Superior temporal gyrus (tissue), 1 donor: ENCODE results near the gene RTP4.
A peak's percentile ranks its signal among the peaks of the same experiment; 100 is the strongest.

Experiments used
- DNase-seq: peaks from one replicate; pipeline ENCODE4 v3.0.0-alpha.2; 2016; ENCODE audit errors: extremely low spot score

RTP4 gene

GRCh38 chr3:187368251-187369088 is at the start of gene RTP4:
Gene RTP4 (plus strand): TSS chr3:187368385. CDS start chr3:187368442, 57 bp downstream.
- DNase-seq: peak; percentile 78

GRCh38 chr3:187318819-187319616 is 49.2 kb upstream of the RTP4 start:
- peak; percentile 80 for DNase-seq

GRCh38 chr3:187319699-187320302 is 48.4 kb upstream of the RTP4 start:
- peak; percentile 91 for DNase-seq

GRCh38 chr3:187321766-187322165 is 46.4 kb upstream of the RTP4 start:
- DNase-seq: no peak

GRCh38 chr3:187322291-187322690 is 45.9 kb upstream of the RTP4 start:
- no peak for DNase-seq

GRCh38 chr3:187323091-187323490 is 45.1 kb upstream of the RTP4 start:
- DNase-seq: no peak

GRCh38 chr3:187325632-187326031 is 42.6 kb upstream of the RTP4 start:
- DNase-seq: no peak

GRCh38 chr3:187327845-187328244 is 40.3 kb upstream of the RTP4 start:
- no peak for DNase-seq

GRCh38 chr3:187328691-187329090 is 39.5 kb upstream of the RTP4 start:
- DNase-seq: no peak

GRCh38 chr3:187334904-187335303 is 33.3 kb upstream of the RTP4 start:
- DNase-seq: no peak

GRCh38 chr3:187336322-187336721 is 31.9 kb upstream of the RTP4 start:
- DNase-seq: no peak

- DNase-seq: no peak
Observed at GRCh38 chr3:187340578-187340977, 27.6 kb upstream of the RTP4 start.

GRCh38 chr3:187342255-187342654 is 25.9 kb upstream of the RTP4 start:
- DNase-seq: no peak

GRCh38 chr3:187343670-187344069 is 24.5 kb upstream of the RTP4 start:
- no peak for DNase-seq

- no peak for DNase-seq
Observed at GRCh38 chr3:187352581-187353575, 15.3 kb upstream of the RTP4 start.

- no peak for DNase-seq
Observed at GRCh38 chr3:187358068-187358467, 10.1 kb upstream of the RTP4 start.

- no peak for DNase-seq
Observed at GRCh38 chr3:187359798-187360486, 8.2 kb upstream of the RTP4 start.

GRCh38 chr3:187360596-187360995 is 7.6 kb upstream of the RTP4 start:
- no peak for DNase-seq

- no peak for DNase-seq
Observed at GRCh38 chr3:187361835-187362234, 6.3 kb upstream of the RTP4 start.

- no peak for DNase-seq
Observed at GRCh38 chr3:187367561-187368103, 553 bp upstream of the RTP4 start.
